HG02678 (cell line): ENCODE data around the gene CKLF.
A peak's percentile ranks its signal among the peaks of the same experiment; 100 is the strongest.
"Not testable (repeated sequence)": the region's sequence is repeated elsewhere in the genome, so short reads cannot be mapped to it uniquely, and the experiment has no call there.

ENCODE experiments used
- ATAC-seq: cut with Tn5 transposase; IDR thresholded peaks from one replicate; pipeline ENCODE4 v1.9.1; 2021; ENCODE audit warnings: mild to moderate bottlenecking, moderate library complexity; ENCODE audit not compliant: unreplicated experiment

The CKLF gene, protein sequence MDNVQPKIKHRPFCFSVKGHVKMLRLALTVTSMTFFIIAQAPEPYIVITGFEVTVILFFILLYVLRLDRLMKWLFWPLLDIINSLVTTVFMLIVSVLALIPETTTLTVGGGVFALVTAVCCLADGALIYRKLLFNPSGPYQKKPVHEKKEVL

DNA sequence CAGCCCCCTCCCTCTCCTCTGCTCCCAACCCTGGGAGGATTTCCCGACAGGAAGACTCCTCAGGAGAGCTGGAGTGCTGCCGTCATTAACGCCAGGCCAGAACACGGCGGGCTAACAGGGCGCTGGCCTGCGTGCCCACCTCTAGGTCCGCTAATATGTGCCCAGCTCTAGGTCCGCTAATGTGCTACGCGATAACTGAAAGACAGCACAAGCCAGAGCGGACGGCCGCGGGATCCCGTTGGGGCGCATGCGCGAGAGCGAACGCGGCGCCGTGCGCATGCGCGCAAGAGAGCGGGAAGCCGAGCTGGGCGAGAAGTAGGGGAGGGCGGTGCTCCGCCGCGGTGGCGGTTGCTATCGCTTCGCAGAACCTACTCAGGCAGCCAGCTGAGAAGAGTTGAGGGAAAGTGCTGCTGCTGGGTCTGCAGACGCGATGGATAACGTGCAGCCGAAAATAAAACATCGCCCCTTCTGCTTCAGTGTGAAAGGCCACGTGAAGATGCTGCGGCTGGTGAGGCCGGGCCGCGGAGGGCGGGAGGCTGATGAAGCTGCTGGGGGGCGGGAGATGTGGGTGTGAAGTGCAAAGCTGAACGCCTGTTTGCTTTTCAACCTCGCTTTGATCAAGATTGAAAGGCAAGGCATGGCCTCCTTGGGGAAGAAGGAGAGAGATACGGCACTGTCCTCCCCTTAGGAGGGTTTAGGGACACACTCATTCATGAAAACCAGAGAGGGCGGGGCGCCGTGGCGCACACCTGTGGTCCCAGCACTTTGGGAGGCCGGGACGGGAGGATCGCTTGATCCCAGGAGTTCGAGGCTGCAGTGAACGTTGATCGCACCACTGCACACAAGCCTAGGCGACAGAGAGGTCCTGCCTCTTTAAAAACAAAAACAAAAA, at the start of gene CKLF:
Gene CKLF (plus strand): TSS at position 291 of the 892 bp plus-strand sequence. CDS start 140 bp downstream, at position 431.
- ATAC-seq = peak; percentile 69

DNA sequence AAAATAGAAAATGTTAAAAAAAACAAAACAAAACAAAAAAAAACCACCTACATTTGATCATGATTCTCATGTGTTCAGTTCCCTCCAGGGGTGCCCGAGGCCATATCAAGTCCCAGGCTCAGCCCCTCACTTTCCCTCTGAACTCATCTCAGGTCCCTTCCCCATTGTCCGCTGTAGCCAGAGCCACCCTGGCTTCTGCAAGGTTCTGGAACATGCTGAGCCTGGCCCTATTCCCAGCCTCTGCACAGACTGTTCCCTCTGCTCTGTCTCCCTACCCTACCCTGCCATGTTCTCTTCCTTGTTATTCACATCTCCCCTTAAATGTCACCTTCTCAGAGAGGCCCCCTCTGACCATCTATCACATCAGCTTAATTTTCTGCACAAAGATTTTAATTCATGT, 49.3 kb upstream of the CKLF start:
- no peak for ATAC-seq

DNA sequence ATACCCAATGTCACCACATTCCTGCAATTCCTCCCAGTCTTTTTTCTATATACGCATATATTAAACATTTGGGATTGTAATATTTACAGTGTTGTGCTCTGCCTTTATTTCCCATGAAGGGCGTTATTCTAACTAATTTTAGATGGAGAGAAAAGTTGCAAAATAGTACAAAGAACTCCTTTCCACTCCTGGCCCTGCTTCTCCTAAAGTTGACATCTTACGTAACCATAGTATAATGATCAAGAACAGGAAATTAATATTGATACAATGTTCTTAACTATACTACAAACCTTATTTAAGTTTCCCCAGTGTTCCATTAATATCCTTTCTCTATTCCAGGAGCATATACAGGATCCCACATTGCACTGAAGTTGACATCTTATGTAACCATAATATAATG, 48.8 kb upstream of the CKLF start:
- ATAC-seq = no peak

DNA sequence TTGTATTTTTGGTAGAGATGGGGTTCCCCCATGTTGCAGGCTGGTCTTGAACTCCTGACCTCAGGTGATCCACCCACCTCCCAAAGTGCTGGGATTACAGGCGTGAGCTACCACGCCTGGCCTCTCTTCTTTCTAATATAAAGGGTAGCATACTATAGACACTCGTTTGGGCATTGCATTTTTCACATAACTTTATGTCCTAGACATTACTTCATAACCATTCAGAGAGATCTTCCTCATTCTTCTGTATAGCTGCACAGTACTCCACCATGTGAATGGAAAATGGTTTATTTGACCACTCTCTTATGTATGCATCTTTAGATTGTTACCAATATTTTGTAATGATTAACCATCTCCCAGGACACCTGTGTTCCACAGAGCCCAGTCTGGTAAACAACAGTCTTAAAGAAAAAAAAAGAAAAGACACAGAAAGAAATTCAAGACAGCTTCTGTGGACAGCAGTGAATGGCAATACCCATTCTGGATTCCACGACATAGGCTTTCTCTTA, 44.6 kb upstream of the CKLF start:
- ATAC-seq = no peak

DNA sequence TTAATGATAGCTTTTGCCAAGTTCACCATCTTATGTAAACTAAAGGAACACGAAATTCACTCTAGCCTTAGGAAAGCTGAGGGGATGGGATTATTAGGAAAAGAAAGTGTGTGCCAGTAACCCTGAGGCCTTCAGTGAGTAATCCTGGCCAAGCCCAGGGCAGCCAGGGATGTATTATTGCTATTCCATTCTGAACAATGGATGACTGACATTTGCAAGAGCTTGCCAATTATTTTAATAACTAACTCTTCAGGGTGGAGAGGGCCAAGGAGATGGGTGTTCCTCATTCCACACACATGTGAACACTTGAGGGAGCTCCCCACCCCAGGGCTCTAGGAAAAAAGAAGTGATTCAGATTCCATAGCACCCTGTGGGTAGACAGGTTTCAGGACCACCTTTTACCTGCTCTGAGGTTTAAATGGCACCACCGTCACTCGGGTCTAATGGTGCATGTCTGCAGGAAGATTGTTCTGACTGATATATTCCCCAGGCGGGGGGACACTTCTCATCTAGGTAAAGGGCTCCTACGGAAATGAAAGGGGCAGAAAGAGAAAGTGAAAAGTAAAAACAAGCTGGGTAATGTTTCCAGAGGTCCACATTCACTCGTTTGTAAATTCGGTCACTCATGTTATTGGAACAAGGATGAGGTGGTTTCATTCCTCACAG, 44.0 kb upstream of the CKLF start:
- peak; percentile 62 for ATAC-seq

DNA sequence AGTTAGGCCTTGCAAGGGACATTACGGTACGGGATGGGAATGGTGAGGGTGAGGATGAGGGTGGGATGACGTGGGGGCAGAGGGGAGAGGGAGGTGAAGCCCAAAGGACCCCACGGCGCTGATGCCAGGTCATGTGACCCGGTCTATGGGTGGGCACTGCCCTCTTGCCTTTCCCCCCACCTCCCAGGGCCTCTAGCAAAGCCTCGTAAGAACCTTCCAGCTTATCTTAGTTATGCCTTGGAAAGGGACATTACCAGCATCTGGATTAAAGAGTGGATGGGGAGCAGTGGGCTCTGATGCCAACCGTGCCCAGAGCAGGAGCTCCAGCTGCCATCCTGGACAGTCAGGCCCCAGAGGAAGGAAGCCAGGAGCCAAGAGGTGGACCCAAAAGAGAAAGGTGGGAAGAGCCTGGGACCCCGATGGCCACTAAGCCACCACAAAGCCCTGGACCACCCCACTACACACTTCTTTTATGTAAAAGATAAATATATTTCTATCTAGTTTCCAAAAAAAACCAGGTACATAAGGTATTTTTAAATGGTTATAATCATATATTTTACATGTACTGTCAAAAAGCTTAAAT, 43.4 kb upstream of the CKLF start:
- no peak for ATAC-seq

DNA sequence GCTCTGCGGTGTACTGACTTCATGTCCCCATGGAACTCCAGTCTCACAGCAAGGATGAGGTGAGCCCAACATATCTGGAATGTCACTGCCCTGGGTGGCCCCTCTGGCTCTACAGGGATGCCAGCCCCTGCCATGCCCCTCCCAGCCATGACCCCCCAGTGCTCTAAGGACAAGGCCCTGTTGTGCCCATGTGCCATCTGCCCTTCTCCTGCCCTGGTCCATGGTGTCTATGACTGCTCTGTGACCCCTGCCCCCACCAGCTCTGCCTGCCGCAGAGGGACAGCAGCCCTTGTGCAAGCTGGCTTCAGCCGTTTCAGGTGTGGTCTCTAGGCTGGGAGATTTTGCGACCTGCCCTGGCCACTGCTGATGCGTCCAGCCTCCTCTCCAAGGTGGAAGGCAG, 42.8 kb upstream of the CKLF start:
- no peak for ATAC-seq

DNA sequence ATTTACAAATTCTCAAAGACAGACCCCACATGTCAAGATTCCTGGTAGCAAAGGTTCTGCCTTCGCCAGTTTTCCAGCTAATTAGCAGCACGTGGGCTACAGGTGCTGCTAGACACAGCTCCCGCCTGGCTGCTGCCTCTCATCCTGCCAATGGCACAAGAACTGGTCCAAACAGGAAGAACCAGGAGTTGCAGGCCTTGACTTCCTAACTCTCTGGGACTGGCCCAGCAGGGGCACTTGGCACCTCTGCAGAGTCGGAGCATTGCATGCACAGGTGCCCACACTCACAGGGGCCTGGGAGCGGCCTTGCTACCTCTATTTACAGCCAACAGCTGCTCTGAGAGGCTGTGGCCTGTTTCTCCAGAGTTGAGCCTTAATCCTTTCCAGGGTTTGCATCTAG, 42.1 kb upstream of the CKLF start:
- no peak for ATAC-seq

DNA sequence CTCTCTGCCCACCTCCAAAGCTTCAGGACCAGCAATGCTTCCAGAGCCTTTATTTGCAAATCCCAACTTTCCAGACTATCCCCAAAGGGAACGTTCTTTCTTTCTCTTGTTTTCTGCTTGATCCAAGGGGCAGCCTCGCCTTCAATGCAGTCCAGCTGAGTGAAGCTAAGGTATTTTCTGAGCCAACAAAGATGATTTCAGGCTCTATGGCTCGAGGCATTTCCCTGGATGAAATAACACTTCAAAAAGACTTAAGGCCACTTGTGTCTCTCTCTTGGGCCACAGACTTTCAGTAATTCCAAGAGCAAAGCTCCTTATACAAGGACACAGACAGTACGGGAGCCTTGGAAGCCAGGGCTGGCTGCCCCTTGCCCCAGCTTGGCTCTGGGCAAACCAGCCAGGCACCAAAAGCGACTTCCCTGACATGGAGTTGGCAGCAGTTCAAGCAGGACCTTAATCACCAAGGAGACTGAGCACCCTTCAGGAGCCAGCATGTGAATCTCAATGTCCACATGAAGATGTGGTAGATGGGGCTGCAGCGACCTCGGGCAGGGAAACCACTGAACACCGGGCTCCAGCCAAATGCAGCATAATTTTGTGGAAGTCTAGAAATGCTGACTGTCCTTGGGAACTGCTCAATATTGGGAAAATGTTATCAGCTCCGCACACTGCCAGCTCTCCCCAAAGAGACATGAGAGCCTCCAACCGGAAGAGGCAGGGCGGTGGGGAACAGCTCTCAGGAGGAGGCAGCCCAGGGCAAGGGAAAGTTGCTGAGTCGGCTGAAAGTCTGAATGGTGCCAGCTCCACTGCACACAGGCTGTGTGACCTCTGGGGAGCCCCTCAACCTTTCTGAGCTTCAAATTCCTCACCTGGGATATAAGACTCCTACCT, 41.4 kb upstream of the CKLF start:
- no peak for ATAC-seq

DNA sequence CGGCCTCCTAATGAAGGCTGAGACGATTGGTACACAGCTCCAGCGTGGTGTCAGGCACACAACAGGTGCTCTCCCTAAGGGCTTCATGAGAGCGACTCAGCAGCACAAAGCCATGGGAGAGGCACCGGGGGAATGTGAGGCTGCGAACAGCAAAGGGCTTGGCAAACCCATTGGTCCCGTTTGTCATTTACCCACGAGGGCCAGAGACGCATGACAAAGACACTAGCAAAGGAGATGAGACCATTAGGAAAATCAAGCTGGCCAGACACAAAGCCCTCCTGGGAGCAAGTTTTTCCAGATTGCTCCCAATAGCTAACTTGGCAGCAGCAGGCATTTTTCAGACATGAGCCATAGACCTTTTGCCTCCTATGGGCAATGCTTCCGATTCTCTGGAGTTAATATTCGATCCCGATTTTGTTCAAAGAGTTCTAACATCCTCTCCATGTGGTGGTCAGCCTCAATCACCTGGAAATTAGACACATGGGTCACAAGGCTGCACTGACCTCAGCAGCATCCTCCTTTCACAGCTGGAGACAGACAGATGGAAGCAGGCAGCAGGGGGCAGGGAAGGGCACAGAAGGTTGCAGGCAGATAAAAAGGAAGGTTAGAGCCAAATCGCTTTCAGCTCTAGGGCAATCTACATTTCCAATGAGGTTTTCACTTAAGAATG, 40.6 kb upstream of the CKLF start:
- ATAC-seq = no peak

DNA sequence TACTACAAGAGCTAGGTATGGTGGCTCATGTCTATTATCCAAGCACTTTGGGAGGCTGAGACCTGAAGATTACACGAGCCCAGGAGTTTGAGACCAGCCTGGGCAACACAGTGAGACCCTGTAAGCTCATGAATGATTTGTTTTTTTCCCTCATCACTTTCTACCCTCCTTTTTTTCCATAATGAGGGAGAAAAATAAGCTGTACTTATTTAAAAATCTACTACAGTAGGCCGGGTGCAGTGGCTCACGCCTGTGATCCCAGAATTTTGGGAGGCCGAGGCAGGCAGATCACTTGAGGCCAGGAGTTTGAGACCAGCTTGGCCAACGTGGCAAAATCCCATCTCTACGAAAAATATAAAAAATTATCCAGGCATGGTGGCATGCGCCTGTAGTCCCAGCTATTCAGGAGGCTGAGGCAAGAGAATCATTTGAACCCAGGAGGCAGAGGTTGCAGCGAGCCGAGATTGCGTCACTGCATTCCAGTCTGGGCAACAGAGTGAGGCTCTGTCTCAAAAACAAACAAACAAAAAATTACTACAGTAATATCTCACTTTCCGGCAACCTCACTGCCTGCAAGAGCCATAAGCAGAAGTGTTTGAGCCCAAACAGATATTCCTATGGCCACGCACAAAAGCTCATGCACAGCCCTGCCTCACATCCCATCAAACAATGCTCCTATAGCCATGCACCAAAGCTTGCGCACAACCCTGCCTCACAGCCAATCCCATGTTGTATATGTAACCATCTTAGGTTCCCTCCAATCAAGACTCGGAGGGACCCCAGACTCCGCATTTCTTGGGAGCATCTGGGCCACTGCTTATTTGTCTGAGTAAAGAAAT, 39.9 kb upstream of the CKLF start:
- ATAC-seq = no peak

DNA sequence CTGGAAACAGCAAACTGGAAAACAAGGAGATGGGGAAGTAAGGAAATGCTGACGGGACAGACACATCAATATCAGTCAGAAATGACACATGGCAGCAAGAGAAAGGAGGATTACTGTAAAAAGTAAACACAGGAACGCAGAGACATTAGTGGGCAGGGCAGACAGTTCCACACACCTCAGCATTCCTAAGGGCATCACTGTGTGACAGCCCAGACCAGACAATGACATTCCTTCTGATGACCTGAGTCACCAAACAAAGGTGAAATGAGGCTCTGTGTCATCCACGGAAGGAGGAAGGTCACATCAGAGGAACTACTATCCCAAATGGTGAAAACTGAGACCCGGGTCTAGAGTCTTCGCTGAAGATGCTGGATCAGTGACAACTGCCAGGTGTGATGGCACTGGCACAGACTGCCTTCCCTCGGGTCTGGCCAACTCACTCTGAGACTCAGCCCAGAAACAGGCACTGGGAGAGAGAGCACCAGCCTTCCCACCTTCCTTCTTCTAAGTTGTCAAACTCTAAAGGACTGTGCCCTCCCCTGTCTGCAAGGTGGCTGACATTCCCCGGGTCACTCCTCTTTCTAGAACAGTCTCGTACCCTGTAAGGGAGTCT, 39.2 kb upstream of the CKLF start:
- no peak for ATAC-seq

DNA sequence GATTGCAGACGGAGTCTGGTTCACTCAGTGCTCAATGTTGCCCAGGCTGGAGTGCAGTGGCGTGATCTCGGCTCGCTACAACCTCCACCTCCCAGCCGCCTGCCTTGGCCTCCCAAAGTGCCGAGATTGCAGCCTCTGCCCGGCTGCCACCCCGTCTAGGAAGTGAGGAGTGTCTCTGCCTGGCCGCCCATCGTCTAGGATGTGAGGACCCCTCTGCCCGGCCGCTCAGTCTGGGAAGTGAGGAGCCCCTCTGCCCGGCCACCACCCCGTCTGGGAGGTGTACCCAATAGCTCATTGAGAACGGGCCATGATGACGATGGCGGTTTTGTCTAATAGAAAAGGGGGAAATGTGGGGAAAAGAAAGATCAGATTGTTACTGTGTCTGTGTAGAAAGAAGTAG, 38.0 kb upstream of the CKLF start:
- ATAC-seq = not testable (repeated sequence)

DNA sequence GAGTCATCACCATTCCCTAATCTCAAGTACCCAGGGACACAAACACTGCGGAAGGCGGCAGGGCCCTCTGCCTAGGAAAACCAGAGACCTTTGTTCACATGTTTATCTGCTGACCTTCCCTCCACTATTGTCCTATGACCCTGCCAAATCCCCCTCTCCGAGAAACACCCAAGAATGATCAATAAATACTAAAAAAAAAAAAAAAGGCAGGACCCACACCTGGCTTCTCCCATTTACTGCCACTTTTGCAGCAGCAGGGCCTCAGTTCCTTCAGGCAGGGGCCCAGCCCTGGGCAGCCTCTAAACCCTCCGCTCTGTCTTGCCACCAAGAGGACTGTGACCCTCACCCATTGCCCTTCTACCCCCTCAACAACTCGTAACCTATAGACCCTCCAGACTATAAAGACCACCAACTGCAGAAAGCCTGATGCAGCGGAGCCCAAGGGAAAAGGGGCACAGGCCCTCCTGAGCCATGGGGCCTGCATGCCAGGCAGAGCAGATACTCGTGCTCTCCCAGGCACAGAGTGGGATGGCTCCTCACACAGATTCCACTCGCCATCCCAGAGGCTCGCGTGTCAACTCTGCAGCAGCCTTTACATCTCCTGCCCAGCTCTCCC, 37.3 kb upstream of the CKLF start:
- not testable (repeated sequence) for ATAC-seq

DNA sequence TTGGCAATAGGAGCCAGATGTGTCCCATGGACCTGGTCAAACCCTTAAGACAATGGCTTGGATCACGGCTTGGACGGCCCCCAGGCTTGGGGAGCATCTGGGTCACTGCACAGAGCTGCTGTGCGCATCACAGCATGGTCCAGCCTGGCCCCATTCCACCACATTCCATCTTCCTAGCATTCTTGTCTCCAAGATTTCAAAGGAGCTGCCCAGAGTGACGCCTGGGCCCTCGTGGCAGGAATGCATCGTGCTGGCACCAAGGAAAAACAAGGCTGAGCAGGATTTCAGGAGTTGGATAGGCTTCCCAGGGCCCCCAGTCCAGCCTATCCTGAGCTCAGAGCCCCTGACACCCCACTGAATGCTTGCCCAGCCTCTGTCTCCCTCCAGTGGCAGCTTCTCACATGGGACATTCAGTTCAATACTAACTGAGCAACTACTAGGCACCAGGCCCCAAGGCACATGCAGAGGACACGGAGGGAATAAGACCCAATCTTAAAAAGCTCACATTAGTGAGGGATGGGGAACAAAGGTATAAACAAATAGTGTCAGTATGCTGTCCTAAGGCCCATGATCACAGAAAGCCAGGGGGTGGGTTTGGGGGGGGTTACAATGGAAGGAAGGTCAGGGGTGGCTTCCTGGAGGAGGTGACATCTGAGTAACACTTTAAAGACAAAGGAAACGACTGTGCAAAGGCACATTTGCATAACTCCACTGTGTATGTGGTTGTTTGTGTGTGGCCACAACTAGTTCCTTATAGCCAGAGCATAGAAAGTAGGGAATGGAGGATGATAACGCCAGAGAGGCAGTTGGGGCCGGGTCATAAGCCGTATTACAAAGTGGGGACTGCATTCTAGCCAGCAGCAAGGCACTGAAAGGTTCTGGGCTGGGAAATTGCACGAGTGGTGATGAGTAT, 36.5 kb upstream of the CKLF start:
- ATAC-seq = no peak

DNA sequence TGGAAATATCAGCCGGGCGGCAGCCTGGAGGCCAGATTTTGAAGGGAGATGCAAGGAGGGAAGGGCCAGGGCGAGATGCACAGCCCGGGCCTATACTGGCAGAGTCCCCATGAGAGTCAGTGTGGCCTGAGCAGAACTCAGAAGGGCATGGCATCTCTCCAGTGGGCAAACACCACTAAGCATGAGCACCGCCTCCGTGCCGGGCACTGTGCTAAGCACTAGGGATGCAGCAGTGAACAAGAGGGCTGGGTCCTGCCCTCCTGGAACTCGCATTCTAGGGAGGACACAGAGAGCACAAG, 35.9 kb upstream of the CKLF start:
- ATAC-seq = no peak
